Fibroblast of the aortic adventitia (primary cell): ENCODE data around the gene SERPINI1. TPM values are rescaled to one million over a fixed set of nuclear protein-coding genes. Genes with fewer than 3 reads are reported as not detected.

Source experiments
- DNase-seq: peaks from one replicate; pipeline ENCODE4 v3.0.0-alpha.2; 2010; ENCODE audit warnings: low read depth
- H3K4me3 ChIP-seq: 2 replicates; pipeline ENCODE4 v1.5.1; 2011; ENCODE audit warnings: low read depth, mild to moderate bottlenecking, control low read depth, low read length, moderate library complexity
- total RNA-seq: library from RNA; depleted of rRNA; stranded (reverse); fragments of >200 nt; gene quantifications from 2 replicates; pipeline ENCODE4 v1.2.3, GENCODE V29; 2012; ENCODE audit warnings: low replicate concordance
- TF ChIP-seq, protein P1 (sequence below): IDR thresholded peaks from 2 replicates; pipeline ENCODE4 v1.5.1; 2011; ENCODE audit warnings: mild to moderate bottlenecking, low read length, control low read depth, inconsistent platforms; ENCODE audit not compliant: insufficient read depth

Gene SERPINI1
- total RNA-seq = 3.4 and 3.7 TPM in 2 replicates

- TF ChIP-seq, protein P1, sequence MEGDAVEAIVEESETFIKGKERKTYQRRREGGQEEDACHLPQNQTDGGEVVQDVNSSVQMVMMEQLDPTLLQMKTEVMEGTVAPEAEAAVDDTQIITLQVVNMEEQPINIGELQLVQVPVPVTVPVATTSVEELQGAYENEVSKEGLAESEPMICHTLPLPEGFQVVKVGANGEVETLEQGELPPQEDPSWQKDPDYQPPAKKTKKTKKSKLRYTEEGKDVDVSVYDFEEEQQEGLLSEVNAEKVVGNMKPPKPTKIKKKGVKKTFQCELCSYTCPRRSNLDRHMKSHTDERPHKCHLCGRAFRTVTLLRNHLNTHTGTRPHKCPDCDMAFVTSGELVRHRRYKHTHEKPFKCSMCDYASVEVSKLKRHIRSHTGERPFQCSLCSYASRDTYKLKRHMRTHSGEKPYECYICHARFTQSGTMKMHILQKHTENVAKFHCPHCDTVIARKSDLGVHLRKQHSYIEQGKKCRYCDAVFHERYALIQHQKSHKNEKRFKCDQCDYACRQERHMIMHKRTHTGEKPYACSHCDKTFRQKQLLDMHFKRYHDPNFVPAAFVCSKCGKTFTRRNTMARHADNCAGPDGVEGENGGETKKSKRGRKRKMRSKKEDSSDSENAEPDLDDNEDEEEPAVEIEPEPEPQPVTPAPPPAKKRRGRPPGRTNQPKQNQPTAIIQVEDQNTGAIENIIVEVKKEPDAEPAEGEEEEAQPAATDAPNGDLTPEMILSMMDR = no peak
- DNase-seq = peak; percentile 88
- H3K4me3 ChIP-seq = peak within 1 kb of the TSS; percentile 95
These were observed at the start of gene SERPINI1 for GRCh38 chr3:167735233-167736138. Gene SERPINI1 (plus strand): TSS chr3:167735721. CDS start chr3:167789129, 53,408 bp downstream.

- TF ChIP-seq, protein P1 = no peak
- DNase-seq = no peak
- H3K4me3 ChIP-seq = no peak overlapping the region
These were observed 44.2 kb upstream of the SERPINI1 start for GRCh38 chr3:167691366-167691765.

- no peak overlapping the region for H3K4me3 ChIP-seq
- DNase-seq = no peak
- TF ChIP-seq, protein P1 = no peak
These were observed 41.4 kb upstream of the SERPINI1 start for GRCh38 chr3:167694121-167694520.

DNA sequence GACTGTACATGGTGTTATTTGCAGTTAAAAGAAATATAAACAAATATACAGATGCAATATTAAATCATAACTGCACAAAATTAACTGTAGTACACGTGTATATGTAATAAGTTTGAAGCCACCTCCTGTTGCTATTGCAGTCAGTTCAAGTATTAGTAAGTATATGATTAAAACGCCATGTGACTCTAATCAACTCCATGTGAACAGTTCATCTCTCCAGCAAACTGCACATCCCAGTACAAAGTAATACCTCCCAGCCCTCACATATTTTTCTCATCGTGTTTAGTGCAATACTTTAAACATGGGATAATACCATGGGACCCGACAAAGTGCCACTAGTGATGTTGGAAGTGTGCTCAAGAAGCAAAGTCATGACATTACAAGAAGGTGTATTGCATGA is 35.5 kb upstream of the SERPINI1 start:
- no peak for DNase-seq
- TF ChIP-seq, protein P1 = no peak
- no peak overlapping the region for H3K4me3 ChIP-seq

DNA sequence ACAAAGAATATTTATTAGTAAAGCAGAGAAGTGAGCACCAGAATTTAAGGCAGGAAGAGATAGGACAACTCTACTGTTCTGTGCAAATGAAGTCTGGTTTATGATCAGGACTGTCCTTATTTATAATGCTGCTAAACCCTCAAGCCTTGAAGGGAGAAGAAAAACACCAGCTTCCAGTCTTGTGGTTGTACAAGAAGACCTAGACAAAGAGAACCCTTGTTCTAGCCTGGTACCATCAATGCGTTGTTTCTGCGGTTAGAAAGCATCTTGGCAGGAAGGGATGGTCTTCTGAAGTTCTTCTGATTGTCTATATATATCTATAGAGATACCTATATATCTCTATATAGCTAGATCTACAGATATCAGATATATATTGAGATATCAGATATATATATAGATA is 34.6 kb upstream of the SERPINI1 start:
- no peak overlapping the region for H3K4me3 ChIP-seq
- TF ChIP-seq, protein P1 = no peak
- no peak for DNase-seq

DNA sequence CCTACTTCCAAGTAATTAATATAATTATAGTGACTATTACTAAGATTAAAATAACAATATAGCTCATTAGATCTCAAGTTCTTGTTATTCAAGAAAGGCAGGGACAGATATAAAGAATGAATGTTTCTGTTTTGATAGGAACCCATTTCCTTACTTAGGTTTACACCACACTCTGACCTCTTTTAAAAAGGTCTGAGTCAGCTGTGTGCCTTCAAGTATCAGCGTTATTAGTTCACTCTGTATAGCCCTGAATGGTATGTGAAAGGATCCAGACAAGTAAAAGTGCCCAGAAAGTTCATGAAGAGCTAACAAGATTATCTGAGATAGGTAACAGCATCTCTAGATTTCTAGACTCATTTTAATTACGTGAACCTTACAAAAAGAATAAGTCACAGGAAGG is 29.7 kb upstream of the SERPINI1 start:
- DNase-seq = peak; percentile 15
- H3K4me3 ChIP-seq = no peak overlapping the region
- TF ChIP-seq, protein P1 = no peak

DNA sequence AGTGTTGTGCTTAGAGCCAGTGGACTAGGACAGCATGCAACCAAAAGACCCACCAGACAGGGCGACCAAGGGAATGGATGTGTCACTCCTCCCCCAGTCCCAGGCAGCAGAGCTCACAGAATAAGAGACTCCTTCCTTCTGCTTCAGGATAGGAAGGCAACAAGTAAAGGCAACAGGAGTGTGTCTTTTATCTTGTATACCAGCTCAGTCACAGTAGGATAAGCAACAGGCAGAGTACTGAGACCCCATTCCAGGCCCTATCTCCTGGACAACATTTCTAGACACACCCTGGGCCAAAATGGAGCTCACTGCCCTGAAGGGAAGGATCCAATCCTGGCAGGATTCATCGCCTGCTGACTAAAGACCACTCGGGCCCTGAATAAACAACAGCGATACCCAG is 25.8 kb upstream of the SERPINI1 start:
- TF ChIP-seq, protein P1 = no peak
- no peak for DNase-seq
- H3K4me3 ChIP-seq = no peak overlapping the region
